ENCODE results near the gene PROKR1.

DNA sequence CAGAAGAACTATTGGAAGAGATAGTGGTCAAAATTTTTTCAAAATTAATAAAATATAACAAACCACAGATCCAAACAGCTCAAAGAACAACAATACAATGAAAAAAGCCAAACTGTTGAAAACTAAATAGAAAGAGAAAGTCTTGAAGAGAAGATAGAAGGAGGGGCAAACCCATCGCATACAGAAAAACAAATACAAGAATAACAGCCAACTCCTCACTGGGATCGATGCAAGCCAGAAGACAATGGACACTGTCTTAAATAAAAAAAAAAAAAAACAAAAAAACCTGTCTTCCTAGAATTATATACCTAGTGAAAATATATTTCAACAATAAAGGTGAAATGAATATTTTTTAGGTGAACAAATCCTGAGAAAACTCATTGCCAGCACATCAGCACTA is 57.2 kb downstream of the PROKR1 start:
- TF ChIP-seq, protein P1, sequence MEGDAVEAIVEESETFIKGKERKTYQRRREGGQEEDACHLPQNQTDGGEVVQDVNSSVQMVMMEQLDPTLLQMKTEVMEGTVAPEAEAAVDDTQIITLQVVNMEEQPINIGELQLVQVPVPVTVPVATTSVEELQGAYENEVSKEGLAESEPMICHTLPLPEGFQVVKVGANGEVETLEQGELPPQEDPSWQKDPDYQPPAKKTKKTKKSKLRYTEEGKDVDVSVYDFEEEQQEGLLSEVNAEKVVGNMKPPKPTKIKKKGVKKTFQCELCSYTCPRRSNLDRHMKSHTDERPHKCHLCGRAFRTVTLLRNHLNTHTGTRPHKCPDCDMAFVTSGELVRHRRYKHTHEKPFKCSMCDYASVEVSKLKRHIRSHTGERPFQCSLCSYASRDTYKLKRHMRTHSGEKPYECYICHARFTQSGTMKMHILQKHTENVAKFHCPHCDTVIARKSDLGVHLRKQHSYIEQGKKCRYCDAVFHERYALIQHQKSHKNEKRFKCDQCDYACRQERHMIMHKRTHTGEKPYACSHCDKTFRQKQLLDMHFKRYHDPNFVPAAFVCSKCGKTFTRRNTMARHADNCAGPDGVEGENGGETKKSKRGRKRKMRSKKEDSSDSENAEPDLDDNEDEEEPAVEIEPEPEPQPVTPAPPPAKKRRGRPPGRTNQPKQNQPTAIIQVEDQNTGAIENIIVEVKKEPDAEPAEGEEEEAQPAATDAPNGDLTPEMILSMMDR (IDR thresholded peaks at IDR 0.05) = no peak
- TF ChIP-seq POLR2A (IDR thresholded peaks at IDR 0.05) = no peak

All from body of pancreas (tissue), 4 donors.